NCI-H146 (cell line): ENCODE results near the gene CPNE6.

Experiments used
- DNase-seq: peaks from one replicate; lab custom pipeline; 2025; lab: John Stamatoyannopoulos, UW

The CPNE6 gene

GRCh38 chr14:24086193-24086955, 15.0 kb downstream of the CPNE6 start:
- DNase-seq = no peak

- no peak for DNase-seq
Observed at GRCh38 chr14:24087004-24087403, 15.6 kb downstream of the CPNE6 start.

- DNase-seq = no peak
Observed at GRCh38 chr14:24088095-24088494, 16.7 kb downstream of the CPNE6 start.

GRCh38 chr14:24089890-24090289, 18.5 kb downstream of the CPNE6 start:
- DNase-seq = no peak

GRCh38 chr14:24092110-24092504, 20.7 kb downstream of the CPNE6 start:
- DNase-seq = no peak

GRCh38 chr14:24092505-24093206, 21.3 kb downstream of the CPNE6 start:
- DNase-seq = no peak

GRCh38 chr14:24093207-24093900, 22.0 kb downstream of the CPNE6 start:
- no peak for DNase-seq

GRCh38 chr14:24093901-24094840, 22.8 kb downstream of the CPNE6 start, which contains the start of gene PCK2:
PCK2 (plus strand) TSS chr14:24094311; CDS start chr14:24094406, 95 bp downstream.
- peak; percentile 94 for DNase-seq

- DNase-seq = no peak
Observed at GRCh38 chr14:24094841-24095270, 23.5 kb downstream of the CPNE6 start.

GRCh38 chr14:24095271-24096068, 24.1 kb downstream of the CPNE6 start:
- DNase-seq = peak; percentile 75

- no peak for DNase-seq
Observed at GRCh38 chr14:24096545-24097181, 25.3 kb downstream of the CPNE6 start.

GRCh38 chr14:24098229-24098926, 27.0 kb downstream of the CPNE6 start:
- DNase-seq = no peak

- no peak for DNase-seq
Observed at GRCh38 chr14:24098927-24099813, 27.8 kb downstream of the CPNE6 start.

- no peak for DNase-seq
Observed at GRCh38 chr14:24100197-24100981, 29.0 kb downstream of the CPNE6 start.

GRCh38 chr14:24100982-24101494, 29.7 kb downstream of the CPNE6 start:
- DNase-seq = no peak

GRCh38 chr14:24102357-24103048, 31.1 kb downstream of the CPNE6 start:
- DNase-seq = no peak

GRCh38 chr14:24103451-24103850, 32.1 kb downstream of the CPNE6 start:
- no peak for DNase-seq
